RWPE1 (cell line): ENCODE measurements around the gene POP7.

Experiments used
- CTCF ChIA-PET: fragments of 350-600 bp; sonication (Branson Sonifier 250); formaldehyde crosslinking; extraction: SDS; loops from one replicate; lab custom pipeline; 2021; lab: Yijun Ruan, JAX
- POLR2A ChIA-PET: fragments of 400-600 bp; formaldehyde crosslinking; extraction: SDS; loops from one replicate; lab custom pipeline; 2020; ENCODE audit warnings: antibody characterized with exemption; ENCODE audit not compliant: low non-redundant PET; lab: Yijun Ruan, JAX
- DNase-seq: peaks from one replicate; pipeline ENCODE4 v3.0.0; 2012; ENCODE audit warnings: low spot score
- H3K27ac ChIP-seq: fragments of 450-650 bp; 2 replicates; pipeline ENCODE4 v1.5.1; 2017
- TF ChIP-seq, protein P1 (sequence below): fragments of 450-650 bp; conservative IDR thresholded peaks from 2 replicates; pipeline ENCODE4 v1.5.1; 2017; ENCODE audit warnings: low read depth, mild to moderate bottlenecking

Gene POP7

GRCh38 chr7:100670074-100670473 is 35.8 kb upstream of the POP7 start:
- ChIA-PET POLR2A (no interaction called here), CTCF (interaction anchor here (0.6 kb wide), 1 partner anchor 16 kb away, joined by 7 read pairs; no protein-coding TSS in a partner anchor)
- TF ChIP-seq, protein P1, sequence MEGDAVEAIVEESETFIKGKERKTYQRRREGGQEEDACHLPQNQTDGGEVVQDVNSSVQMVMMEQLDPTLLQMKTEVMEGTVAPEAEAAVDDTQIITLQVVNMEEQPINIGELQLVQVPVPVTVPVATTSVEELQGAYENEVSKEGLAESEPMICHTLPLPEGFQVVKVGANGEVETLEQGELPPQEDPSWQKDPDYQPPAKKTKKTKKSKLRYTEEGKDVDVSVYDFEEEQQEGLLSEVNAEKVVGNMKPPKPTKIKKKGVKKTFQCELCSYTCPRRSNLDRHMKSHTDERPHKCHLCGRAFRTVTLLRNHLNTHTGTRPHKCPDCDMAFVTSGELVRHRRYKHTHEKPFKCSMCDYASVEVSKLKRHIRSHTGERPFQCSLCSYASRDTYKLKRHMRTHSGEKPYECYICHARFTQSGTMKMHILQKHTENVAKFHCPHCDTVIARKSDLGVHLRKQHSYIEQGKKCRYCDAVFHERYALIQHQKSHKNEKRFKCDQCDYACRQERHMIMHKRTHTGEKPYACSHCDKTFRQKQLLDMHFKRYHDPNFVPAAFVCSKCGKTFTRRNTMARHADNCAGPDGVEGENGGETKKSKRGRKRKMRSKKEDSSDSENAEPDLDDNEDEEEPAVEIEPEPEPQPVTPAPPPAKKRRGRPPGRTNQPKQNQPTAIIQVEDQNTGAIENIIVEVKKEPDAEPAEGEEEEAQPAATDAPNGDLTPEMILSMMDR: no peak
- H3K27ac ChIP-seq: no peak overlapping the region
- no peak for DNase-seq

- ChIA-PET POLR2A (no interaction called here), CTCF (interaction anchor here (0.7 to 0.8 kb wide), 2 partner anchors 34 to 39 kb away, joined by 3 to 4 read pairs; no protein-coding TSS in a partner anchor)
- TF ChIP-seq, protein P1: no peak
- H3K27ac ChIP-seq: no peak overlapping the region
- DNase-seq: no peak
Measured at GRCh38 chr7:100671353-100672327, 34.3 kb upstream of the POP7 start.

DNA sequence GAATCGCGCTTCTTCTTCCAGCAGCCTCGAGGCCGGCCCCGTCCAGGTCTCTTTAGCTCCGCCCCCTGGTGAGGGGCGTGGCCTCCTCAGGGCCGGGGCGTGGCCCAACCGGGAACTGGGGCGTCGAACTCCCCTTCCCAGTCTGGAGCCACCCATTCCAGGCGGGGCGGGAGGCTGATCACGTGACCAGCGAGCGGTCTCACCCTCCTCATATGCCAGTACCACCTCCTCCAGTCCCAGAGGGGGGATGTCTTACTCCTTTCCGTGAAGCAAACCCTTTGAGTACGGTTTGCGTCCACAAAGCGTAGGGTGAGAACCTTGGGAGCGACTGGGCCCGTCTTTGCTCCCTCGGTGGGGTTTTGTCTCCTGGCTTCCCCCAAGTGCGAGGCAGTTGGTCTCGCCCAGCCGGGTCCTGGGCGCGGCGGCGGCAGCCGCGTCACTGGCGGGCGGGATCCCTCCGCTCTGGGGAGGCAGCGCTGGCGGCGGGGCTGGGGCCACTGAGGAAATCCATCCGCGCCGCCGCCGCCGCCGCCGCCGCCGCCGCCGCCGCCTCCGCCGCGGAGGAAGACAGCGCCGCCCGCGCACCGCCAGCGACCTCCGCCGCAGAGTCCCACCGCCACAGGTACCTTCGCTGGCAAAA is 32.5 kb upstream of the POP7 start, which contains the start of gene GNB2:
GNB2 (plus strand) TSS at position 439 of the 640 bp plus-strand sequence. CDS start 2,526 bp downstream, outside the sequence.
- peak within 1 kb of the TSS; percentile 92 for H3K27ac ChIP-seq
- TF ChIP-seq, protein P1: no peak
- peak; percentile 98 for DNase-seq
- ChIA-PET CTCF (no interaction called here), POLR2A (interaction anchor here (0.6 to 1.0 kb wide), 3 partner anchors 16 to 41 kb away, joined by 3 to 4 read pairs (median 3); no protein-coding TSS in a partner anchor)

DNA sequence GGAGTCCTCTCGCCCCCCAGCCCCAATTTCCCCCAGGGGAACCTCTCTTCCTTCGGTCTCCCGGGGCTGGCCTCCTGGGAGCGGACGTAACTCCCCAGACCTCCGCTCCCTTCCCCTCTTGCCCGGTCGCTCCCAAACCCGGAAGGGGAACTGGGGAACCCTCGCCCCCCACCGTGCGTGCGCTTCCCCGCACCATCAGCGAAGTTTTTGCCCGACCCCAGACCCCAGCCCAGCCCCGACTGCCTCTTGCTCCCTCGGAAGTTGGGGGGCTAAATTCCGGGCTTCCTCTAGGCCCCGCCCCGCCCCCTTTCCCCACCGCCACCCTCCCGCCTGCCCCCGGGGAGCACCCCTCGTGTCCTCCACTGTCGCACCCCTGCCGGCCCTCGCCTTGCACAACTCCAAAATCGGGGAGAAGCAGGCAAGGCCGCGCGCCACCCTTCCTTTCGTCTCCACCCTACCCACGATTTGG is 31.9 kb upstream of the POP7 start:
- TF ChIP-seq, protein P1: no peak
- no peak for DNase-seq
- H3K27ac ChIP-seq: peak overlapping the region; percentile 92
- POLR2A ChIA-PET: no interaction called here
- CTCF ChIA-PET: interaction anchor here (0.5 to 0.8 kb wide), 3 partner anchors 60 to 165 kb away, joined by 3 to 7 read pairs (median 5); no protein-coding TSS in a partner anchor

GRCh38 chr7:100674411-100675104 is 31.4 kb upstream of the POP7 start:
- peak overlapping the region; percentile 92 for H3K27ac ChIP-seq
- ChIA-PET POLR2A (interaction anchor here (0.6 kb wide), 1 partner anchor 47 kb away, joined by 3 read pairs; no protein-coding TSS in a partner anchor), CTCF (interaction anchor here (0.5 to 1.1 kb wide), 5 partner anchors 13 to 166 kb away, joined by 3 to 7 read pairs (median 3); no protein-coding TSS in a partner anchor)
- TF ChIP-seq, protein P1: no peak
- no peak for DNase-seq
